Coronary artery (tissue), 2 donors: ENCODE results near the gene ARRDC3.

Source experiments
- DNase-seq: peaks from one replicate; pipeline ENCODE4 v3.0.0-alpha.2; 2017; ENCODE audit warnings: low spot score
- H3K27ac ChIP-seq, 2 donors: fragments of 200-600 bp; sonication (generic); one replicate each; pipeline ENCODE4 v1.5.1; 2016 to 2019
- H3K4me3 ChIP-seq: fragments of 200-600 bp; sonication (generic); 2 replicates; pipeline ENCODE4 v1.5.1; 2016; ENCODE audit warnings: mild to moderate bottlenecking, moderate library complexity
- CTCF ChIP-seq: fragments of 200-600 bp; sonication (generic); IDR thresholded peaks from one replicate; pipeline ENCODE4 v1.5.1; 2019; ENCODE audit warnings: antibody characterized with exemption

ARRDC3 gene

GRCh38 chr5:91419136-91419535 lies 36.0 kb upstream of the ARRDC3 start:
- no peak overlapping the region for H3K27ac ChIP-seq
- H3K4me3 ChIP-seq = no peak overlapping the region
- no peak for DNase-seq
- TF ChIP-seq CTCF = no peak

GRCh38 chr5:91418158-91418557 lies 35.0 kb upstream of the ARRDC3 start:
- H3K27ac ChIP-seq = no peak overlapping the region
- DNase-seq = no peak
- H3K4me3 ChIP-seq = no peak overlapping the region
- TF ChIP-seq CTCF = no peak

GRCh38 chr5:91417219-91417618 lies 34.1 kb upstream of the ARRDC3 start:
- no peak for TF ChIP-seq CTCF
- H3K4me3 ChIP-seq = no peak overlapping the region
- H3K27ac ChIP-seq = no peak overlapping the region
- DNase-seq = no peak

GRCh38 chr5:91416491-91416890 lies 33.4 kb upstream of the ARRDC3 start:
- Histone ChIP-seq H3K4me3 (no peak overlapping the region), H3K27ac (no peak overlapping the region)
- DNase-seq = no peak
- no peak for TF ChIP-seq CTCF

- DNase-seq = no peak
- TF ChIP-seq CTCF = no peak
- no peak overlapping the region for H3K4me3 ChIP-seq
- H3K27ac ChIP-seq = no peak overlapping the region
Observed at GRCh38 chr5:91409304-91409703, 26.2 kb upstream of the ARRDC3 start.

GRCh38 chr5:91408710-91409109 lies 25.6 kb upstream of the ARRDC3 start:
- no peak for TF ChIP-seq CTCF
- DNase-seq = no peak

GRCh38 chr5:91407204-91407603 lies 24.1 kb upstream of the ARRDC3 start:
- no peak for DNase-seq
- Histone ChIP-seq H3K4me3 (no peak overlapping the region), H3K27ac (no peak overlapping the region)
- TF ChIP-seq CTCF = no peak

More at GRCh38 chr5:91408710-91409109, 25.6 kb upstream of the ARRDC3 start:
- Histone ChIP-seq H3K27ac (no peak overlapping the region), H3K4me3 (no peak overlapping the region)
